Measurements from ENCODE around the gene HDAC8.
"Not testable (repeated sequence)": the region's sequence is repeated elsewhere in the genome, so short reads cannot be mapped to it uniquely, and the experiment has no call there.

GRCh38 chrX:72490221-72490620 is 82.4 kb downstream of the HDAC8 start:
- not testable (repeated sequence) for TF ChIP-seq POLR2A, EP300 (IDR thresholded peaks at IDR 0.05)
- TF ChIP-seq, protein P1, sequence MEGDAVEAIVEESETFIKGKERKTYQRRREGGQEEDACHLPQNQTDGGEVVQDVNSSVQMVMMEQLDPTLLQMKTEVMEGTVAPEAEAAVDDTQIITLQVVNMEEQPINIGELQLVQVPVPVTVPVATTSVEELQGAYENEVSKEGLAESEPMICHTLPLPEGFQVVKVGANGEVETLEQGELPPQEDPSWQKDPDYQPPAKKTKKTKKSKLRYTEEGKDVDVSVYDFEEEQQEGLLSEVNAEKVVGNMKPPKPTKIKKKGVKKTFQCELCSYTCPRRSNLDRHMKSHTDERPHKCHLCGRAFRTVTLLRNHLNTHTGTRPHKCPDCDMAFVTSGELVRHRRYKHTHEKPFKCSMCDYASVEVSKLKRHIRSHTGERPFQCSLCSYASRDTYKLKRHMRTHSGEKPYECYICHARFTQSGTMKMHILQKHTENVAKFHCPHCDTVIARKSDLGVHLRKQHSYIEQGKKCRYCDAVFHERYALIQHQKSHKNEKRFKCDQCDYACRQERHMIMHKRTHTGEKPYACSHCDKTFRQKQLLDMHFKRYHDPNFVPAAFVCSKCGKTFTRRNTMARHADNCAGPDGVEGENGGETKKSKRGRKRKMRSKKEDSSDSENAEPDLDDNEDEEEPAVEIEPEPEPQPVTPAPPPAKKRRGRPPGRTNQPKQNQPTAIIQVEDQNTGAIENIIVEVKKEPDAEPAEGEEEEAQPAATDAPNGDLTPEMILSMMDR (IDR thresholded peaks at IDR 0.05) = not testable (repeated sequence)

Data from suprapubic skin (tissue), 3 donors.